Measurements from ENCODE around the gene OLFM3.

Gene OLFM3

GRCh38 chr1:101942516-101943193, 54.1 kb downstream of the OLFM3 start:
- DNase-seq (ENCODE audit: low spot score), result no peak
- TF ChIP-seq, protein P1, sequence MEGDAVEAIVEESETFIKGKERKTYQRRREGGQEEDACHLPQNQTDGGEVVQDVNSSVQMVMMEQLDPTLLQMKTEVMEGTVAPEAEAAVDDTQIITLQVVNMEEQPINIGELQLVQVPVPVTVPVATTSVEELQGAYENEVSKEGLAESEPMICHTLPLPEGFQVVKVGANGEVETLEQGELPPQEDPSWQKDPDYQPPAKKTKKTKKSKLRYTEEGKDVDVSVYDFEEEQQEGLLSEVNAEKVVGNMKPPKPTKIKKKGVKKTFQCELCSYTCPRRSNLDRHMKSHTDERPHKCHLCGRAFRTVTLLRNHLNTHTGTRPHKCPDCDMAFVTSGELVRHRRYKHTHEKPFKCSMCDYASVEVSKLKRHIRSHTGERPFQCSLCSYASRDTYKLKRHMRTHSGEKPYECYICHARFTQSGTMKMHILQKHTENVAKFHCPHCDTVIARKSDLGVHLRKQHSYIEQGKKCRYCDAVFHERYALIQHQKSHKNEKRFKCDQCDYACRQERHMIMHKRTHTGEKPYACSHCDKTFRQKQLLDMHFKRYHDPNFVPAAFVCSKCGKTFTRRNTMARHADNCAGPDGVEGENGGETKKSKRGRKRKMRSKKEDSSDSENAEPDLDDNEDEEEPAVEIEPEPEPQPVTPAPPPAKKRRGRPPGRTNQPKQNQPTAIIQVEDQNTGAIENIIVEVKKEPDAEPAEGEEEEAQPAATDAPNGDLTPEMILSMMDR (IDR thresholded peaks at IDR 0.05; ENCODE audit: borderline replicate concordance, control extremely low read depth, extremely low read depth, insufficient read depth, missing control alignments), result no peak
- in situ Hi-C loops (cut with MboI; ENCODE audit: low sequenced_read_pairs, unreplicated experiment), result no loop called here

GRCh38 chr1:101938681-101939080, 58.0 kb downstream of the OLFM3 start:
- TF ChIP-seq, protein P1 (IDR thresholded peaks at IDR 0.05; ENCODE audit: borderline replicate concordance, control extremely low read depth, extremely low read depth, insufficient read depth, missing control alignments), result no peak
- in situ Hi-C loops (cut with MboI; ENCODE audit: low sequenced_read_pairs, unreplicated experiment), result no loop called here

DNA sequence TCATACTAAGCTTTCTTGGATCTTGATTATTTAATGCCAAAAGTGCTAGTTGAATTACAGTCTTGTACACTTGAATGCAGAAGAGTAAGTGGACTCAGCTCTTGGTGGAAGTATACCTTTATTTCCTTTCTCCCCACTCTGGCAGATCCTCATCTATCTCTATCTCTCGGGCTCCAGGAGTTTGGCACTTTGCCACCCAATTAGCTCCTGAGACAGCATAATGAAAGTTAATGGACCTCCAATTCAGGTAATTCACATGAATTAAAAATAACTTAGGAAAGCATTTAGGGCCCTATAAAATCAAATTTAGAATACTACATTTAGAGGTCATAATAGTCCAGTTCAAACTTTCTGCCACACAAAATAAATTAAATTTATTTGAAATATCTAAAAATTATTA, 67.4 kb downstream of the OLFM3 start:
- DNase-seq (ENCODE audit: low spot score), result no peak
- in situ Hi-C loops (cut with MboI; ENCODE audit: low sequenced_read_pairs, unreplicated experiment), result no loop called here
- TF ChIP-seq, protein P1 (IDR thresholded peaks at IDR 0.05; ENCODE audit: borderline replicate concordance, control extremely low read depth, extremely low read depth, insufficient read depth, missing control alignments), result no peak

More at GRCh38 chr1:101938681-101939080, 58.0 kb downstream of the OLFM3 start:
- DNase-seq (ENCODE audit: low spot score), result no peak

- in situ Hi-C loops (cut with MboI; ENCODE audit: low sequenced_read_pairs, unreplicated experiment), result no loop called here
- TF ChIP-seq, protein P1 (IDR thresholded peaks at IDR 0.05; ENCODE audit: borderline replicate concordance, control extremely low read depth, extremely low read depth, insufficient read depth, missing control alignments), result no peak
- no peak for DNase-seq (ENCODE audit: low spot score)
Measured at GRCh38 chr1:101928829-101929228, 67.9 kb downstream of the OLFM3 start.

- in situ Hi-C loops (cut with MboI; ENCODE audit: low sequenced_read_pairs, unreplicated experiment), result no loop called here
- TF ChIP-seq, protein P1 (IDR thresholded peaks at IDR 0.05; ENCODE audit: borderline replicate concordance, control extremely low read depth, extremely low read depth, insufficient read depth, missing control alignments), result no peak
- no peak for DNase-seq (ENCODE audit: low spot score)
Measured at GRCh38 chr1:101924700-101925099, 72.0 kb downstream of the OLFM3 start.

- DNase-seq (ENCODE audit: low spot score), result no peak
- in situ Hi-C loops (cut with MboI; ENCODE audit: low sequenced_read_pairs, unreplicated experiment), result no loop called here
- TF ChIP-seq, protein P1 (IDR thresholded peaks at IDR 0.05; ENCODE audit: borderline replicate concordance, control extremely low read depth, extremely low read depth, insufficient read depth, missing control alignments), result no peak
Measured at GRCh38 chr1:101920577-101920976, 76.1 kb downstream of the OLFM3 start.
